Fibroblast of skin of scalp (primary cell): ENCODE data around the gene ARMH4.

Source experiments
- DNase-seq: peaks from one replicate; pipeline ENCODE4 v3.0.0-alpha.2; 2013

ARMH4 gene

GRCh38 chr14:57957441-57957840 is 194.6 kb downstream of the ARMH4 start:
- no peak for DNase-seq
